Left forelimb (tissue), 1 donor: ENCODE results near the gene PKIG.
"Not testable (repeated sequence)": the region's sequence is repeated elsewhere in the genome, so short reads cannot be mapped to it uniquely, and the experiment has no call there.

Experiments used
- DNase-seq: peaks from one replicate; pipeline ENCODE4 v3.0.0-alpha.2; 2018; ENCODE audit warnings: low spot score

Gene PKIG

GRCh38 chr20:44582311-44583025 is at the start of gene PKIG:
TSS of gene PKIG (plus strand) at chr20:44582579. CDS start at chr20:44614557, 31,978 bp downstream.
- DNase-seq: no peak

- no peak for DNase-seq
Observed at GRCh38 chr20:44532981-44533331, 49.4 kb upstream of the PKIG start.

- no peak for DNase-seq
Observed at GRCh38 chr20:44533928-44534327, 48.5 kb upstream of the PKIG start.

- DNase-seq: no peak
Observed at GRCh38 chr20:44536175-44536574, 46.2 kb upstream of the PKIG start.

GRCh38 chr20:44537993-44538392 is 44.4 kb upstream of the PKIG start:
- no peak for DNase-seq

- DNase-seq: no peak
Observed at GRCh38 chr20:44540834-44541233, 41.5 kb upstream of the PKIG start.

GRCh38 chr20:44541992-44542391 is 40.4 kb upstream of the PKIG start:
- no peak for DNase-seq

- DNase-seq: no peak
Observed at GRCh38 chr20:44542890-44543289, 39.5 kb upstream of the PKIG start.

GRCh38 chr20:44543358-44543757 is 39.0 kb upstream of the PKIG start:
- no peak for DNase-seq

- no peak for DNase-seq
Observed at GRCh38 chr20:44544263-44544662, 38.1 kb upstream of the PKIG start.

- DNase-seq: no peak
Observed at GRCh38 chr20:44547419-44547818, 35.0 kb upstream of the PKIG start.

GRCh38 chr20:44549123-44549522 is 33.3 kb upstream of the PKIG start:
- no peak for DNase-seq

- DNase-seq: no peak
Observed at GRCh38 chr20:44552050-44552449, 30.3 kb upstream of the PKIG start.

- no peak for DNase-seq
Observed at GRCh38 chr20:44552568-44552949, 29.8 kb upstream of the PKIG start.

- no peak for DNase-seq
Observed at GRCh38 chr20:44552950-44553908, 29.1 kb upstream of the PKIG start.

GRCh38 chr20:44559302-44559701 is 23.1 kb upstream of the PKIG start:
- no peak for DNase-seq

- no peak for DNase-seq
Observed at GRCh38 chr20:44560229-44560628, 22.1 kb upstream of the PKIG start.

GRCh38 chr20:44560818-44561217 is 21.6 kb upstream of the PKIG start:
- DNase-seq: not testable (repeated sequence)

- no peak for DNase-seq
Observed at GRCh38 chr20:44561876-44562275, 20.5 kb upstream of the PKIG start.

GRCh38 chr20:44566018-44566417 is 16.4 kb upstream of the PKIG start:
- no peak for DNase-seq

GRCh38 chr20:44566811-44567210 is 15.6 kb upstream of the PKIG start:
- no peak for DNase-seq

- DNase-seq: no peak
Observed at GRCh38 chr20:44570367-44570766, 12.0 kb upstream of the PKIG start.

- no peak for DNase-seq
Observed at GRCh38 chr20:44571362-44571988, 10.9 kb upstream of the PKIG start.
